Body of pancreas (tissue), 4 donors: Measurements from ENCODE around the gene GRHL1. TPM values are rescaled to one million over a fixed set of nuclear protein-coding genes. Genes with fewer than 3 reads are reported as not detected.

ENCODE experiments used
- ATAC-seq: fragments of 150-250 bp; one replicate; pipeline ENCODE4 v1.9.1; 2016
- DNase-seq, 4 donors: peaks; one replicate each; pipeline ENCODE4 v3.0.0-alpha.2; 2019
- H3K27ac ChIP-seq, 4 donors: fragments of 200-600 bp; sonication (generic); 1 replicate in 3 of 4; 2 replicates in 1 of 4; pipeline versions ENCODE4 v1.5.1 to v1.6.1; 2016 to 2019; ENCODE audit warnings: mild to moderate bottlenecking in 1 of 4, mixed read lengths in 1 of 4, moderate library complexity in 1 of 4
- H3K27me3 ChIP-seq, 2 donors: fragments of 200-600 bp; sonication (generic); one replicate each; pipeline ENCODE4 v1.6.0; 2016; ENCODE audit warnings: mild to moderate bottlenecking in 1 of 2
- H3K36me3 ChIP-seq, 2 donors: fragments of 200-600 bp; sonication (generic); replicated peaks in 1 of 2; 2 replicates each; pipeline ENCODE4 v1.5.1; 2016; ENCODE audit warnings: low read depth in 2 of 2; ENCODE audit not compliant: insufficient read depth in 1 of 2
- H3K4me1 ChIP-seq: fragments of 200-600 bp; sonication (generic); one replicate; pipeline ENCODE4 v1.6.0; 2016
- H3K4me3 ChIP-seq, 2 donors: fragments of 200-600 bp; sonication (generic); 1 replicate in 1 of 2; 2 replicates in 1 of 2; pipeline ENCODE4 v1.5.1; 2016 to 2019
- H3K9me3 ChIP-seq, 3 donors: fragments of 200-600 bp; sonication (generic); 1 replicate in 2 of 3; 2 replicates in 1 of 3; pipeline ENCODE4 v1.5.1; 2016
- CTCF ChIP-seq, 7 experiments: fragments of 450-650 bp in 4 of 7; fragments of 200-600 bp in 3 of 7; sonication (generic) in 3 of 7; IDR thresholded peaks; one replicate each; pipeline ENCODE4 v1.5.1; 2016 to 2019; ENCODE audit warnings: antibody characterized with exemption in 7 of 7
- POLR2A ChIP-seq, 3 donors: fragments of 450-650 bp; IDR thresholded peaks; one replicate each; pipeline ENCODE4 v1.6.1; 2016; ENCODE audit warnings: antibody characterized with exemption in 3 of 3, mild to moderate bottlenecking in 2 of 3
- WGBS, 2 donors: methylation state at CpG; one replicate each; pipeline ENCODE4 v1.1.5; 2017; 5-methylcytosine and 5-hydroxymethylcytosine counted together
- intact Hi-C: fragments of 100-400 bp; cut with DNase I; formaldehyde crosslinking; loops from one replicate; pipeline ENCODE4 v1.15.1; 2023
- total RNA-seq, 2 donors: library from RNA; depleted of rRNA; stranded (reverse); fragments of >200 nt; gene quantifications; one replicate each; pipeline ENCODE4 v1.1.0, GENCODE V29; 2016

Gene GRHL1
- total RNA-seq, 2 donors from 2014 or later = 2.0 to 4.2 TPM

GRCh38 chr2:10016802-10017258 lies 65.3 kb downstream of the GRHL1 start:
- H3K4me3 ChIP-seq = no peak overlapping the region
- intact Hi-C loops = no loop called here
- H3K27me3 ChIP-seq = no peaks in the 10 kb centered on the region
- TF ChIP-seq CTCF (IDR thresholded peaks at IDR 0.05) = no peak
- TF ChIP-seq POLR2A (IDR thresholded peaks at IDR 0.05) = no peak
- 82 to 89% methylated on average over 8 of the region's 8 CpGs for WGBS, 2 donors
- no peak overlapping the region for H3K27ac ChIP-seq
- no peaks in the 10 kb centered on the region for H3K36me3 ChIP-seq
- H3K4me1 ChIP-seq = peaks cover 13% of the 10 kb centered on the region
- no peaks in the 10 kb centered on the region for H3K9me3 ChIP-seq
- DNase-seq = no peak
- no peak for ATAC-seq

DNA sequence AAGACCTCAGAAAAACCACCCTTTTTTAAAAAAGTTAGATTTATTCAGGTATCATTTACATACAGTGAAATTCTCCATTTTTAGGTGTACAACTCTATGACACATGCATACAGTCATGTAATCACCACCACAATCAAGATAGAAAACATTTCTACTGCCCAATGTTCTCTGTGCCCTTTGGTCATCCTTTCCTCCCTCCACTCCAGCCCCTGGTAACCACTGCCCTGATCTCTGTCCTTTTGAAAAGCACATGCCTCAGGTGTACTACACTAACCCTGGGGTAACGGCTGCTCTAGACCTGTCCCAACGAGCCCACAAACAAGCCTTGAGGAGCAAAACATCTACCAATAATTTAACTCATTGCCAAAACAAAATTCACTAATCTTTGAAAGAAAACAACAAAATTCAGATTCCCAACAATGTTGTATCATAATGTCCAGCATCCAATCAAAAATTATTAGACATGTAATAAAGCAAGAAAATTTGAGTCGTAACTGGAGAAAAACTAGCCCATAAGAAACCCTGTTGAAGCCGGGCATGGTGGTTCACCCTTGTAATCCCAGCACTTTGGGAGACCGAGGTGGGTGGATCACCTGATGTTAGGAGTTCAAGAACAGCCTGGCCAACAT lies 65.9 kb downstream of the GRHL1 start:
- intact Hi-C loops = no loop called here
- Histone ChIP-seq H3K9me3 (no peaks in the 10 kb centered on the region), H3K27ac (no peak overlapping the region), H3K4me3 (no peak overlapping the region), H3K27me3 (no peaks in the 10 kb centered on the region), H3K4me1 (peaks cover 13% of the 10 kb centered on the region), H3K36me3 (no peaks in the 10 kb centered on the region)
- no peak for DNase-seq
- ATAC-seq = no peak
- WGBS, 2 donors = 85 to 96% methylated on average over 5 of the region's 5 CpGs
- no peak for TF ChIP-seq POLR2A (IDR thresholded peaks at IDR 0.05)
- no peak for TF ChIP-seq CTCF (IDR thresholded peaks at IDR 0.05)

DNA sequence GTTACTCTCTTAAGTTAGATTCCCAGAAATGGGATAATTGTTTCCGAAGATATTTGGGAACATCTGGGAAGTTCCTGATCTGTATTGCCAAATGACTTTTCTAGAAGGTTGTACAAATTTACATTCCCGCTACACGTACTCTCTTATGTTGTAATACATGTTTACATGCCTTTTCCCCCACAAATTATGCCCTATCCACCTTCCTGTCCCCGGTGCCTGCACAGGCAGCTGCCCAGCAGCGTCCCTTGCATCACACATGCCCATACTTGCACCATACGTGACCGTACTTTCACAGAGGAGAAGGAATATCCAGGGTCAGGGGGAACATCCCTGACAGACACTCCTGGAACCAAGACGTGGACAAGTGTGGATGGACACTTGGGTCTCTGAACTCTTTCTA lies 67.7 kb downstream of the GRHL1 start:
- no peak for TF ChIP-seq POLR2A (IDR thresholded peaks at IDR 0.05)
- TF ChIP-seq CTCF (IDR thresholded peaks at IDR 0.05) = no peak
- intact Hi-C loops = no loop called here
- Histone ChIP-seq H3K4me1 (peaks cover 13% of the 10 kb centered on the region), H3K27me3 (no peaks in the 10 kb centered on the region), H3K4me3 (no peak overlapping the region), H3K36me3 (no peaks in the 10 kb centered on the region), H3K9me3 (no peaks in the 10 kb centered on the region), H3K27ac (no peak overlapping the region)
- DNase-seq (no peak), ATAC-seq (peak; percentile 34)
- 54 to 68% methylated on average over 8 of the region's 8 CpGs for WGBS, 2 donors

DNA sequence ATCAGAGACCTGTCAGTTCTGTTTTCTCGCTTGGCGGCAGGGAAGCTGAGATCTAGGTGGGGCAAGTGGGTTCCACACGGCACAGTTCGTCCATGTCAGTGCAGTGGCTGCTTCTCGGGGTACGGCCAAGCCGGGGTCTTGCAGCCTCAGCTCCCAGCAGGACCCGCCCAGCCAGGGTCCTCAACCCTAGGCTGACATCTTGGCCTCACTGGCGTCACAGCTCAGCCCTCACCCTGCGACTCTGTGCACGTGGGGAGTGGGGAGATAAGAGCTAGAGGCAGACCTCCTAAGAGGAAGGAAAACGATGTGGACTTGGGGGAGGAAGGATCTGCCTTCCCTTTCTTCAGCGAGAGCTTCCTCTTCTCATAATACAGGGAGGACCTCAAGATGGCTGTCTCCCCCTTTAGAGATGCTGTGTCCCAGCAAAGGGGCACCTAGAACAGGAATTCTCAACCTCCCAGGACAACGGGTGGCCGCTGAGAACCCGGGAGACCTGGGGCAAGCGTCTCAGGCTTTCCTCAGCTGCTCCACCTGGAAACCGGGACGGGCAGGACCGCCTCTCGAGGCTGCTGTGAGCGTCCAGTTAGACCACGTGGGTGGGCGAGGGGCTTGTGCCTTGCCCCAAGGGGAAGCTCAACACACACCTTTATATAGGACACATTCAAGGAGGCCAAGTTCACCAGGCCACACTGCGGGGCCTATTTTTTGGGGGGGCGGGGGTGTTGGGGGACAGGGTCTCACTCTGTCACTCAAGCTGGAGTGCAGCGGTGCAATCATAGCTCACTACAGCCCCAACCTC lies 68.3 kb downstream of the GRHL1 start:
- H3K27ac ChIP-seq = no peak overlapping the region
- ATAC-seq (no peak), DNase-seq (no peak)

More for the DNA sequence above, 68.3 kb downstream of the GRHL1 start:
- 81 to 95% methylated on average over 21 to 27 of the region's 27 CpGs for WGBS, 2 donors
- Histone ChIP-seq H3K27me3 (no peaks in the 10 kb centered on the region), H3K36me3 (no peaks in the 10 kb centered on the region), H3K9me3 (no peaks in the 10 kb centered on the region), H3K4me3 (no peak overlapping the region), H3K4me1 (peaks cover 13% of the 10 kb centered on the region)
- TF ChIP-seq CTCF (IDR thresholded peaks at IDR 0.05) = no peak
- TF ChIP-seq POLR2A (IDR thresholded peaks at IDR 0.05) = no peak
- intact Hi-C loops = no loop called here
